ENCODE measurements around the gene MEGF6. TPM values are rescaled to one million over a fixed set of nuclear protein-coding genes. Genes with fewer than 3 reads are reported as not detected.

Gene MEGF6
- total RNA-seq, 2 donors from 2014 or later = 67.3 to 82.5 TPM

- no peak for TF ChIP-seq POLR2A (IDR thresholded peaks at IDR 0.05)
- no peak for TF ChIP-seq CTCF (IDR thresholded peaks at IDR 0.05)
- no peak for TF ChIP-seq POLR2AphosphoS5 (IDR thresholded peaks at IDR 0.05)
- H3K4me3 ChIP-seq = no peak overlapping the region
- no peak for DNase-seq (ENCODE audit: low spot score)
- H3K27ac ChIP-seq = peak overlapping the region; percentile 50 to 62
- no peaks in the 10 kb centered on the region for H3K9me3 ChIP-seq
- no peaks in the 10 kb centered on the region for H3K36me3 ChIP-seq
- WGBS = 85% methylated on average over 24 of the region's 24 CpGs
- intact Hi-C loops (cut with DNase I) = no loop called here
- H3K4me1 ChIP-seq (replicated peaks) = peaks cover 10% of the 10 kb centered on the region
- H3K27me3 ChIP-seq (replicated peaks; ENCODE audit: insufficient read depth) = no peaks in the 10 kb centered on the region
These were observed 152.0 kb downstream of the MEGF6 start for GRCh38 chr1:3459051-3459908.

GRCh38 chr1:3457910-3458883 is 153.1 kb downstream of the MEGF6 start:
- Histone ChIP-seq H3K9me3 (no peaks in the 10 kb centered on the region), H3K4me3 (no peak overlapping the region), H3K36me3 (no peaks in the 10 kb centered on the region), H3K27me3 (replicated peaks; ENCODE audit: insufficient read depth) (no peaks in the 10 kb centered on the region), H3K4me1 (replicated peaks) (peaks cover 10% of the 10 kb centered on the region), H3K27ac (peak overlapping the region; percentile 27 to 46)
- intact Hi-C loops (cut with DNase I) = no loop called here
- no peak for TF ChIP-seq POLR2A (IDR thresholded peaks at IDR 0.05)
- TF ChIP-seq POLR2AphosphoS5 (IDR thresholded peaks at IDR 0.05) = peak; percentile 33
- DNase-seq (ENCODE audit: low spot score) = peak; percentile 52
- WGBS = 37% methylated on average over 18 of the region's 18 CpGs

- H3K36me3 ChIP-seq = no peaks in the 10 kb centered on the region
- H3K27ac ChIP-seq = peak overlapping the region; percentile 11 to 26
- H3K4me3 ChIP-seq = no peak overlapping the region
- no peak for DNase-seq (ENCODE audit: low spot score)
- no peaks in the 10 kb centered on the region for H3K9me3 ChIP-seq
- WGBS = 81% methylated on average over 29 of the region's 29 CpGs
- H3K4me1 ChIP-seq (replicated peaks) = peaks cover 10% of the 10 kb centered on the region
- TF ChIP-seq POLR2A (IDR thresholded peaks at IDR 0.05) (no peak), POLR2AphosphoS5 (IDR thresholded peaks at IDR 0.05) (no peak), CTCF (IDR thresholded peaks at IDR 0.05) (no peak)
- intact Hi-C loops (cut with DNase I) = no loop called here
- H3K27me3 ChIP-seq (replicated peaks; ENCODE audit: insufficient read depth) = no peaks in the 10 kb centered on the region
These were observed 154.1 kb downstream of the MEGF6 start for GRCh38 chr1:3456964-3457909.

- no peak for DNase-seq (ENCODE audit: low spot score)
- 71% methylated on average over 12 of the region's 12 CpGs for WGBS
- H3K4me1 ChIP-seq (replicated peaks) = peaks cover 10% of the 10 kb centered on the region
- peak overlapping the region in 1 of 2 donors; percentile 11 for H3K27ac ChIP-seq
- no peak overlapping the region for H3K4me3 ChIP-seq
- no peaks in the 10 kb centered on the region for H3K36me3 ChIP-seq
- H3K9me3 ChIP-seq = no peaks in the 10 kb centered on the region
- no peaks in the 10 kb centered on the region for H3K27me3 ChIP-seq (replicated peaks; ENCODE audit: insufficient read depth)
- TF ChIP-seq POLR2A (IDR thresholded peaks at IDR 0.05) (no peak), CTCF (IDR thresholded peaks at IDR 0.05) (no peak), POLR2AphosphoS5 (IDR thresholded peaks at IDR 0.05) (no peak)
- intact Hi-C loops (cut with DNase I) = no loop called here
These were observed 154.8 kb downstream of the MEGF6 start for GRCh38 chr1:3456449-3456963.
